Cardiac muscle cell (in vitro differentiated cells and primary cell): ENCODE results near the gene KRT36. TPM values are rescaled to one million over a fixed set of nuclear protein-coding genes. Genes with fewer than 3 reads are reported as not detected.

ENCODE experiments used
- DNase-seq, 2 donors: peaks; one replicate each; pipeline versions ENCODE4 v3.0.0 to v3.0.0-alpha.2; 2010 to 2017; ENCODE audit warnings: low read depth in 1 of 2, low spot score in 1 of 2
- H3K27ac ChIP-seq: fragments of 200-600 bp; sonication (generic); 2 replicates; pipeline ENCODE4 v1.5.1; 2016
- H3K27me3 ChIP-seq: fragments of 200-600 bp; sonication (generic); 2 replicates; pipeline ENCODE4 v1.6.0; 2016; ENCODE audit warnings: control low read depth
- H3K36me3 ChIP-seq: fragments of 200-600 bp; sonication (generic); 2 replicates; pipeline ENCODE4 v1.5.1; 2016; ENCODE audit warnings: control low read depth
- H3K4me1 ChIP-seq: fragments of 200-600 bp; sonication (generic); 2 replicates; pipeline ENCODE4 v1.8.1; 2017; ENCODE audit warnings: low read depth, mild to moderate bottlenecking, mixed run types
- H3K4me3 ChIP-seq: fragments of 200-600 bp; sonication (generic); 2 replicates; pipeline ENCODE4 v1.5.1; 2016; ENCODE audit warnings: mild to moderate bottlenecking
- H3K9me3 ChIP-seq: fragments of 200-600 bp; sonication (generic); 2 replicates; pipeline ENCODE4 v1.5.1; 2017; ENCODE audit warnings: low read depth, mild to moderate bottlenecking, control low read depth
- CTCF ChIP-seq: IDR thresholded peaks from 2 replicates; pipeline ENCODE4 v1.5.1; 2012; ENCODE audit warnings: low read depth, mild to moderate bottlenecking, low read length
- polyA plus RNA-seq: library from polyadenylated mRNA; unstranded; fragments of >200 nt; fragmentation: Nextera tagmentation; extraction: Ambion mirVana; gene quantifications from 2 replicates; pipeline ENCODE4 v1.2.1, GENCODE V29; 2016
- total RNA-seq: library from RNA; depleted of rRNA; stranded (reverse); fragments of >200 nt; gene quantifications from 2 replicates; pipeline ENCODE4 v1.2.3, GENCODE V29; 2016

Gene KRT36
- total and polyA plus RNA-seq, 2 experiments from 2014 or later, result not detected

GRCh38 chr17:41444186-41444585 is 45.5 kb downstream of the KRT36 start:
- Histone ChIP-seq H3K27me3 (peaks cover 45% of the 10 kb centered on the region), H3K9me3 (no peaks in the 10 kb centered on the region), H3K36me3 (no peaks in the 10 kb centered on the region), H3K4me1 (no peaks in the 10 kb centered on the region), H3K27ac (no peak overlapping the region), H3K4me3 (no peak overlapping the region)
- no peak for DNase-seq
- no peak for TF ChIP-seq CTCF

- DNase-seq, result peak in 1 of 2 donors; percentile 59
- H3K4me3 ChIP-seq, result no peak overlapping the region
- H3K27me3 ChIP-seq, result peaks cover 45% of the 10 kb centered on the region
- H3K4me1 ChIP-seq, result no peaks in the 10 kb centered on the region
- no peak for TF ChIP-seq CTCF
- H3K27ac ChIP-seq, result no peak overlapping the region
- H3K9me3 ChIP-seq, result no peaks in the 10 kb centered on the region
- no peaks in the 10 kb centered on the region for H3K36me3 ChIP-seq
These were observed 47.0 kb downstream of the KRT36 start for GRCh38 chr17:41442739-41443138.

DNA sequence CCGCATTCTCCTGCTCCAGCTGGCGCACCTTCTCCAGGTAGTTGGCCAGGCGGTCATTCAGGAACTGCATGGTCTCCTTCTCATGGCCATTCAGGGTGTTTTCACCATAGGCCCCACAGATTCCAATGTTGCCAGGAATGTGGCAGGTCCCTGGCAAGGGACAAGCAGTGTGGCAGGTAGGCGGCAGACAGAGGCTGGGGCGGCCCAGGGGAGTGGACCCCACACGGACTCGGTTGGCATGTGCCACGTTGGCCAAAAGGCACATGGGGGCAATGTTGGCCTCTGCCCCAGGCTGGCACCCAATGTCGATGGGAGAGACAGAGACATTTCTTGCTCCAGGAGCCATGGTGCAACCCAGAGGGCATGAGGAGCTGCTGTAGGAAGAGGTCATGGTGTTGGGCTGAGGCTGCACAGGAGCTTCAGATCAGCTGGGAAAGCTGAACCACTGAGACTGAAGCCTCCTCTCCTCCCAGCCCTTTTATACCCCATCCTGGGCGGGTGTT is 49.1 kb downstream of the KRT36 start, which contains the start of gene KRT38:
Gene KRT38 (minus strand): TSS at position 453 of the 503 bp plus-strand sequence. CDS start 62 bp downstream, at position 391.
- Histone ChIP-seq H3K36me3 (no peaks in the 10 kb centered on the region), H3K4me1 (no peaks in the 10 kb centered on the region), H3K27ac (no peak within 1 kb of the TSS), H3K27me3 (peaks cover 54% of the 10 kb centered on the region), H3K9me3 (no peaks in the 10 kb centered on the region), H3K4me3 (no peak within 1 kb of the TSS)
- DNase-seq, result no peak
- no peak for TF ChIP-seq CTCF

DNA sequence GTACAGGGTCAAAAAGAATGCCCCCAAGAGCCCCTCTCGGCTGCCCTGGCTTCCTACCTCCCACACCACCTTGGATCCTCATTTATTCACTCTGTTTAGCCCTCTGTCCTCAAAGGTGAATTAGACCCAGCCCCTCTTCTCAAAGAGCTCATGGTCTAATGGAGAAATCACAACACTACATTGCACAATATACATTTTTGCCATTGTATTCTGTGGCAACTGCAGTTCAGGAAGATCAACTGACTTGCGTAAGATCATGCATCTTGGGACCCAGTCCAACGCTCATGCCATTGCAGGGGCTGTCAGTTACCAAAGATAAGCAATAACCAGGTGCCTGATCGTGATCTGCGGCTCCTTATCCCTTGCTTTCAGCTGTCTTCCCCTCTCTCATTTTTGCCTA is 50.3 kb downstream of the KRT36 start:
- no peaks in the 10 kb centered on the region for H3K9me3 ChIP-seq
- no peak overlapping the region for H3K4me3 ChIP-seq
- TF ChIP-seq CTCF, result no peak

DNA sequence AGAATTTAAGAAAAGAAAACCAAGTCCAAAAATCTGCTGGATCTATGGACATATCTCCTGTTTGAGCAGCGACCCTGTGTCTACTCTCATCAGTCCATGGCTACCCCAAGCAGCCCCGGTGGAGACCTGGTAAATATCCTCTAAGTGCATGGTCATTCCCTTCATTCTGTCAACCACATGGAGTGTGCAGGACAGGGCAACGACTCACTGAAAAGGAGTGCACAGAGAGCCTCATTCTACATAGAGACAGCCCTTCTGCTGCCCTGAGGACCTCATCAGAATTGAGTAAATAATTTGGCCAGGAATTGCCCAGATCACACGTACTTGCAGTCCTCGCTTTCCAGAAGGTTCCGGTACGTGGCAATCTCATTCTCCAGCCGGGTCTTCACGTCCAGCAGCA is 51.9 kb downstream of the KRT36 start:
- no peak overlapping the region for H3K27ac ChIP-seq
- no peaks in the 10 kb centered on the region for H3K9me3 ChIP-seq
- TF ChIP-seq CTCF, result no peak
- DNase-seq, result peak in 1 of 2 donors; percentile 15
- H3K4me1 ChIP-seq, result peaks cover 7% of the 10 kb centered on the region
- H3K36me3 ChIP-seq, result no peaks in the 10 kb centered on the region
- H3K27me3 ChIP-seq, result peaks cover 35% of the 10 kb centered on the region
- H3K4me3 ChIP-seq, result no peak overlapping the region

More for the DNA sequence above, 50.3 kb downstream of the KRT36 start:
- Histone ChIP-seq H3K4me1 (no peaks in the 10 kb centered on the region), H3K36me3 (no peaks in the 10 kb centered on the region), H3K27ac (no peak overlapping the region), H3K27me3 (peaks cover 49% of the 10 kb centered on the region)
- peak in 1 of 2 donors; percentile 63 for DNase-seq
